MM.1S (cell line): ENCODE results near the gene SF3A2.
A peak's percentile ranks its signal among the peaks of the same experiment; 100 is the strongest.

Source experiments
- DNase-seq: peaks from one replicate; pipeline ENCODE4 v3.0.0-alpha.2; 2015
- H2AFZ ChIP-seq: fragments of 300-600 bp; sonication (generic); 2 replicates; pipeline ENCODE4 v1.6.0; 2016; ENCODE audit warnings: antibody characterized with exemption, low read length
- H3F3A ChIP-seq: fragments of 300-600 bp; sonication (generic); 2 replicates; pipeline ENCODE4 v1.6.1; 2016; ENCODE audit warnings: mild to moderate bottlenecking, antibody characterized with exemption, low read length, moderate library complexity, mixed read lengths; ENCODE audit not compliant: insufficient read depth
- H3K27ac ChIP-seq: fragments of 300-600 bp; sonication (generic); 2 replicates; pipeline ENCODE4 v1.5.1; 2016; ENCODE audit warnings: mild to moderate bottlenecking, low read length
- H3K27me3 ChIP-seq: fragments of 300-600 bp; sonication (generic); replicated peaks from 2 replicates; pipeline ENCODE4 v1.6.0; 2016; ENCODE audit warnings: low read length; ENCODE audit not compliant: insufficient read depth
- H3K36me3 ChIP-seq: fragments of 300-600 bp; sonication (generic); replicated peaks from 2 replicates; pipeline ENCODE4 v1.6.1; 2016; ENCODE audit warnings: mild to moderate bottlenecking, low read length, mixed read lengths; ENCODE audit not compliant: insufficient read depth
- H3K4me1 ChIP-seq: fragments of 300-600 bp; sonication (generic); 2 replicates; pipeline ENCODE4 v1.6.1; 2016; ENCODE audit warnings: low read length, mixed read lengths
- H3K4me2 ChIP-seq: fragments of 300-600 bp; sonication (generic); 2 replicates; pipeline ENCODE4 v1.6.0; 2016; ENCODE audit warnings: low read depth, low read length
- H3K4me3 ChIP-seq: fragments of 300-600 bp; sonication (generic); 2 replicates; pipeline ENCODE4 v1.5.1; 2016; ENCODE audit warnings: low read length, mixed read lengths
- H3K79me2 ChIP-seq: fragments of 300-600 bp; sonication (generic); 2 replicates; pipeline ENCODE4 v1.6.1; 2016; ENCODE audit warnings: mixed run types, low read length, mixed read lengths
- H3K9ac ChIP-seq: fragments of 300-600 bp; sonication (generic); 2 replicates; pipeline ENCODE4 v1.6.1; 2016; ENCODE audit warnings: low read length, mixed read lengths
- H3K9me2 ChIP-seq: fragments of 300-600 bp; sonication (generic); replicated peaks from 2 replicates; pipeline ENCODE4 v1.6.1; 2016; ENCODE audit warnings: mild to moderate bottlenecking, low read length, mixed read lengths; ENCODE audit not compliant: insufficient read depth
- H3K9me3 ChIP-seq: fragments of 300-600 bp; sonication (generic); replicated peaks from 2 replicates; pipeline ENCODE4 v1.6.1; 2016; ENCODE audit warnings: mild to moderate bottlenecking, low read length, mixed read lengths; ENCODE audit not compliant: insufficient read depth
- H4K20me1 ChIP-seq: fragments of 300-600 bp; sonication (generic); 2 replicates; pipeline ENCODE4 v1.6.1; 2016; ENCODE audit warnings: mild to moderate bottlenecking, low read length, moderate library complexity, mixed read lengths; ENCODE audit not compliant: insufficient read depth
- EZH2 ChIP-seq: fragments of 300-600 bp; sonication (generic); optimal IDR thresholded peaks from 2 replicates; pipeline ENCODE3; 2017; ENCODE audit warnings: low read depth, mild to moderate bottlenecking, antibody characterized with exemption, low read length, mixed read lengths
- EZH2phosphoT487 ChIP-seq: fragments of 300-600 bp; sonication (generic); IDR thresholded peaks from 2 replicates; pipeline ENCODE4 v1.6.1; 2018; ENCODE audit warnings: antibody characterized with exemption, low read length
- TF ChIP-seq, protein P1 (sequence below): fragments of 300-600 bp; sonication (generic); IDR thresholded peaks from 2 replicates; pipeline ENCODE4 v1.5.1; 2016; ENCODE audit warnings: antibody characterized with exemption, low read length, mixed read lengths

Gene SF3A2

GRCh38 chr19:2271234-2272103, 34.8 kb downstream of the SF3A2 start:
- peaks cover 38% of the 10 kb centered on the region for H4K20me1 ChIP-seq
- H3K27me3 ChIP-seq: no peaks in the 10 kb centered on the region
- H3F3A ChIP-seq: peaks cover 51% of the 10 kb centered on the region
- peaks cover 37% of the 10 kb centered on the region for H3K4me1 ChIP-seq
- DNase-seq: peak; percentile 31
- peak overlapping the region; percentile 83 for H3K9ac ChIP-seq
- H3K9me3 ChIP-seq: no peaks in the 10 kb centered on the region
- H2AFZ ChIP-seq: no peak overlapping the region
- peaks cover 17% of the 10 kb centered on the region for H3K36me3 ChIP-seq
- peak overlapping the region; percentile 83; the same call in 1 of the 2 replicates for H3K27ac ChIP-seq
- H3K79me2 ChIP-seq: peaks cover 72% of the 10 kb centered on the region
- peak overlapping the region; percentile 91 for H3K4me2 ChIP-seq
- peak overlapping the region; percentile 98 for H3K4me3 ChIP-seq
- TF ChIP-seq EZH2phosphoT487 (no peak), EZH2 (no peak)
- TF ChIP-seq, protein P1, sequence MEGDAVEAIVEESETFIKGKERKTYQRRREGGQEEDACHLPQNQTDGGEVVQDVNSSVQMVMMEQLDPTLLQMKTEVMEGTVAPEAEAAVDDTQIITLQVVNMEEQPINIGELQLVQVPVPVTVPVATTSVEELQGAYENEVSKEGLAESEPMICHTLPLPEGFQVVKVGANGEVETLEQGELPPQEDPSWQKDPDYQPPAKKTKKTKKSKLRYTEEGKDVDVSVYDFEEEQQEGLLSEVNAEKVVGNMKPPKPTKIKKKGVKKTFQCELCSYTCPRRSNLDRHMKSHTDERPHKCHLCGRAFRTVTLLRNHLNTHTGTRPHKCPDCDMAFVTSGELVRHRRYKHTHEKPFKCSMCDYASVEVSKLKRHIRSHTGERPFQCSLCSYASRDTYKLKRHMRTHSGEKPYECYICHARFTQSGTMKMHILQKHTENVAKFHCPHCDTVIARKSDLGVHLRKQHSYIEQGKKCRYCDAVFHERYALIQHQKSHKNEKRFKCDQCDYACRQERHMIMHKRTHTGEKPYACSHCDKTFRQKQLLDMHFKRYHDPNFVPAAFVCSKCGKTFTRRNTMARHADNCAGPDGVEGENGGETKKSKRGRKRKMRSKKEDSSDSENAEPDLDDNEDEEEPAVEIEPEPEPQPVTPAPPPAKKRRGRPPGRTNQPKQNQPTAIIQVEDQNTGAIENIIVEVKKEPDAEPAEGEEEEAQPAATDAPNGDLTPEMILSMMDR: no peak
- no peaks in the 10 kb centered on the region for H3K9me2 ChIP-seq

DNA sequence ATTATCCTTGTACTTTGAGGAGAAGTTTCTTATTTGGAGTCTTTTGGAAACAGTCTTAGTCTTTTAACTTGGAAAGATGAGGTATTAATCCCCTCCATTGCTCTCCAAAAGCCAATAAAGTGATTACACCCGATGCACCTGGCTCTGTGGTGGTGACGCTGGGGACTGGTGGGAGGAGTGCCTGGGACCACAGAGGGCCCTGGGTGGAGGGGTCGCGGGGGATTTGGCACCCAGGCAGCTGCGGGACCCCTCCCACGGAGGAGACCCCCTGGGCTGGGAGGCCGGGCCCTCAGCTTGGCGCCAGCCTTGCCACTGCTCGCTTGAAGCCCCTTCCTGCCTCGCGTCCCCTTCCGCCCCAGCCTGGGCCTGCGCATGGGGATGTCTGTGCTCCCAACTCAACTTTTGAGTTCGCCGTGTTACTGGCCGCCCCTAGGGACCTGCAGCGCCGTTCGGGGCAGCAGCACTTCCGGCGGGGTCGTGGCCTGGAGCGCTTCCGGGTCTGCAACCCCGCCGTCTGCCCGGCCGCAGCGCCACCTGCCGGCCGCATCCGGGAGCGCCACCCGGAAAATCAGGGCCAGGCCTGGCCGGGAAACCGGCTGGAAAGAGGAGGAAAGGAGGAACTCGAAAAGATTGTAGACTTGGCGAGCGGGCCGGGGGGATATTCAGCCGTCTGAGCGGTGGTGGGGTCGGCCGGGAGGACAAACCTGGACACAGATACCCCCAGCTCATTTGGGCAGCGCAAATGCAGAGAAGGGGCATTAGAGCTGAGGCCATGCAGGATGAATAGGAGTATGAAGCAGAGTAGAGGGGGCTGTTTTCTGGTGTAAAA, 36.9 kb downstream of the SF3A2 start:
- Histone ChIP-seq H3K79me2 (peaks cover 64% of the 10 kb centered on the region), H4K20me1 (peaks cover 38% of the 10 kb centered on the region), H3K27ac (peak overlapping the region; percentile 61)

GRCh38 chr19:2274185-2274711, 37.6 kb downstream of the SF3A2 start:
- H3F3A ChIP-seq: peaks cover 47% of the 10 kb centered on the region
- TF ChIP-seq EZH2phosphoT487: no peak
- TF ChIP-seq, protein P1: no peak
- TF ChIP-seq EZH2: no peak
- peak; percentile 4 for DNase-seq
- peaks cover 17% of the 10 kb centered on the region for H3K36me3 ChIP-seq
- peaks cover 26% of the 10 kb centered on the region for H3K4me1 ChIP-seq
- 0 out of 2 replicates have a peak overlapping the region, but pooled peaks have one; percentile 10 for H3K4me3 ChIP-seq
- H2AFZ ChIP-seq: no peak overlapping the region
- no peaks in the 10 kb centered on the region for H3K27me3 ChIP-seq
- no peak overlapping the region for H3K27ac ChIP-seq
- peaks cover 59% of the 10 kb centered on the region for H3K79me2 ChIP-seq
- peaks cover 38% of the 10 kb centered on the region for H4K20me1 ChIP-seq
- H3K9me3 ChIP-seq: no peaks in the 10 kb centered on the region
- H3K4me2 ChIP-seq: peak overlapping the region; percentile 75; the same call in 1 of the 2 replicates
- no peaks in the 10 kb centered on the region for H3K9me2 ChIP-seq
- no peak overlapping the region for H3K9ac ChIP-seq

More for the DNA sequence above, 36.9 kb downstream of the SF3A2 start:
- H3K4me2 ChIP-seq: peak overlapping the region; percentile 75
- no peak overlapping the region; the same call in 1 of the 2 replicates for H3K9ac ChIP-seq
- TF ChIP-seq, protein P1: peak; percentile 99
- TF ChIP-seq EZH2phosphoT487: no peak
- H3F3A ChIP-seq: peaks cover 47% of the 10 kb centered on the region
- H3K9me2 ChIP-seq: no peaks in the 10 kb centered on the region
- H3K27me3 ChIP-seq: no peaks in the 10 kb centered on the region
- peaks cover 29% of the 10 kb centered on the region for H3K4me1 ChIP-seq
- peaks cover 17% of the 10 kb centered on the region for H3K36me3 ChIP-seq
- H3K4me3 ChIP-seq: peak overlapping the region; percentile 18; the same call in 1 of the 2 replicates
- DNase-seq: peak; percentile 94
- H3K9me3 ChIP-seq: no peaks in the 10 kb centered on the region
- H2AFZ ChIP-seq: no peak overlapping the region
